B cell (primary cell): ENCODE results near the gene LRIG1.

Experiments
- CTCF ChIP-seq: fragments of 200-600 bp; IDR thresholded peaks from one replicate; pipeline ENCODE4 v1.8.0; 2022; ENCODE audit warnings: antibody characterized with exemption, mild to moderate bottlenecking
- EZH2 ChIP-seq: IDR thresholded peaks from 2 replicates; pipeline ENCODE4 v1.6.1; 2012; ENCODE audit warnings: borderline replicate concordance, low read depth, mild to moderate bottlenecking, moderate library complexity, low read length; ENCODE audit not compliant: insufficient read depth, poor library complexity, severe bottlenecking

- TF ChIP-seq EZH2 (no peak), CTCF (no peak)
Observed at GRCh38 chr3:66490214-66490613, 10.6 kb downstream of the LRIG1 start.
